ENCODE data around the gene HOXB9. TPM values are rescaled to one million over a fixed set of nuclear protein-coding genes. Genes with fewer than 3 reads are reported as not detected.

The HOXB9 gene
- polyA plus RNA-seq (2011; rRNA removed) (not detected in 2 replicates), polyA minus RNA-seq (2011; rRNA and poly(A)+ RNA removed) (not detected in 2 replicates)

DNA sequence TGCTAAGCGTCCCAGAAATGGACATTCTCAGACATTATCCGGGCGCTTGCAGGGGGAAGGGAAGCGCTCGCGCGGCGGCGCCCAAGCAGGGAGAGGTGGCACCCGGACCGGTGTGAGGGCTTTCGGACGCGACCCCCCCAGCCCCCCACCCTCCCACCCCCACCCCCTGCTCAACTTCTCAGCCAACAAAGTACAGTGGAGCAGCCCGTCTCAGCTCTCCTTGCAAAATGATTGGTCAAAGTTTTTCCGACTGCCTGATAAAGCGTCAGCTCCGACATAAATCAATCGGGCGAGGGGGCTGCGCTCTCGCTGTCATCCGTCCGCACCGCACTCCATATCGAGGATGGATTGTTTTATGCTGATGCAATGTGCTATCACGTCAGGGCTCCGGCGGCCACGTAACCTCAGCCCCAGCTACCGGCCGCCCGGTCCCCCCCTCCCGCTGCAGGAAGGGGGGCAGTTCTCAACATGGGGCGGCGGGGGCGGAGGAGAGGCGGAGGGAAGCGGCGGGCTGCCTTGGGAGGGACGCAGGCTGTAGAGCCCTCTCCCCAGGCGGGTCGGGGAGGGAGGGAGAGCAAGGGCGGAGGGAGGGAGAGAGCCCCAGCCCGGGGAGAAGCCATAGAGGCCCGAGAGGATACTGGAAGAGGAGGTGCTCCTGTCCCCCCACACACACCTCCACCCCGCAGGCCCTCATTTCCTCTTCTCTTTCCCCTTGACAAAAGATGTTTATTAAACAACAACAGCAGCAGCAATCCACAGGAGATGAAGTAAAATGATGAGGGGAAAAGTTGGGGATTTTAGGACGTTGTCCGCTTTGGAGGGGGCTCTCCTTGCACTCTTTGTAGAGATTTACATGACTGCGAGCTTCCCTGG is at the start of gene HOXB9:
Gene HOXB9 (minus strand): TSS at position 114 of the 873 bp plus-strand sequence. CDS start 89 bp downstream, at position 25.
- ChIA-PET CTCF (interaction anchor here (0.9 to 1.9 kb wide), 5 partner anchors 8 to 252 kb away, joined by 3 to 7 read pairs (median 4); no protein-coding TSS in a partner anchor), POLR2A (no interaction called here)
- no peak for DNase-seq (ENCODE audit: low read depth)
- TF ChIP-seq, protein P1, sequence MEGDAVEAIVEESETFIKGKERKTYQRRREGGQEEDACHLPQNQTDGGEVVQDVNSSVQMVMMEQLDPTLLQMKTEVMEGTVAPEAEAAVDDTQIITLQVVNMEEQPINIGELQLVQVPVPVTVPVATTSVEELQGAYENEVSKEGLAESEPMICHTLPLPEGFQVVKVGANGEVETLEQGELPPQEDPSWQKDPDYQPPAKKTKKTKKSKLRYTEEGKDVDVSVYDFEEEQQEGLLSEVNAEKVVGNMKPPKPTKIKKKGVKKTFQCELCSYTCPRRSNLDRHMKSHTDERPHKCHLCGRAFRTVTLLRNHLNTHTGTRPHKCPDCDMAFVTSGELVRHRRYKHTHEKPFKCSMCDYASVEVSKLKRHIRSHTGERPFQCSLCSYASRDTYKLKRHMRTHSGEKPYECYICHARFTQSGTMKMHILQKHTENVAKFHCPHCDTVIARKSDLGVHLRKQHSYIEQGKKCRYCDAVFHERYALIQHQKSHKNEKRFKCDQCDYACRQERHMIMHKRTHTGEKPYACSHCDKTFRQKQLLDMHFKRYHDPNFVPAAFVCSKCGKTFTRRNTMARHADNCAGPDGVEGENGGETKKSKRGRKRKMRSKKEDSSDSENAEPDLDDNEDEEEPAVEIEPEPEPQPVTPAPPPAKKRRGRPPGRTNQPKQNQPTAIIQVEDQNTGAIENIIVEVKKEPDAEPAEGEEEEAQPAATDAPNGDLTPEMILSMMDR (IDR thresholded peaks at IDR 0.05; ENCODE audit: insufficient read depth, low read depth, low read length), result no peak
- Histone ChIP-seq H3K4me3 (ENCODE audit: low read depth, low read length) (no peak within 1 kb of the TSS), H3K36me3 (ENCODE audit: control insufficient read depth, insufficient read depth, low read length) (no peaks in the 10 kb centered on the region), H3K27me3 (ENCODE audit: control insufficient read depth, insufficient read depth, low read length) (peaks cover 88% of the 10 kb centered on the region)

DNA sequence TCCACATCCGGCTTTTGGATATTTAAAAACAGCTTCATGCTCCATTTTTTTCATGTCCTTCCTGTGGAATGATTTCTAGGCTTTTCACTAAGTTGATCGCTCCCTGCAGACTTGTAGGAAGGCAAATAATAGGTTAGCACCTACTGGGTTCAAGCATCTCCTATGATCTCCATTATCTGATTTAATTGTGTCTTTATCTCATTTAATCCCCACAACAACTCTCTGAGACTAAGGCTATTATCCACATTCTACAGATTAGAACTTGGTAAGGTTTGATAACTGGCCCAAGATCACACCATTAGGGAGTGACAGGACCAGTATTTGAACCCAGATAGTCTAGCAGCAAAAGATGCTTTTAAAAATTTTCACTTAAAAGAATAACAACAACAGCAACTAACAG is 46.2 kb upstream of the HOXB9 start:
- Histone ChIP-seq H3K4me3 (ENCODE audit: low read depth, low read length) (no peak overlapping the region), H3K27me3 (ENCODE audit: control insufficient read depth, insufficient read depth, low read length) (peaks cover 10% of the 10 kb centered on the region), H3K36me3 (ENCODE audit: control insufficient read depth, insufficient read depth, low read length) (no peaks in the 10 kb centered on the region)
- ChIA-PET CTCF (interaction anchor here (0.6 to 9.2 kb wide), 35 partner anchors 9 to 557 kb away, joined by 3 to 87 read pairs (median 4); partner anchors contain the start of genes PRAC1 and PRAC2), POLR2A (no interaction called here)
- no peak for DNase-seq (ENCODE audit: low read depth)
- TF ChIP-seq, protein P1 (IDR thresholded peaks at IDR 0.05; ENCODE audit: insufficient read depth, low read depth, low read length), result no peak

DNA sequence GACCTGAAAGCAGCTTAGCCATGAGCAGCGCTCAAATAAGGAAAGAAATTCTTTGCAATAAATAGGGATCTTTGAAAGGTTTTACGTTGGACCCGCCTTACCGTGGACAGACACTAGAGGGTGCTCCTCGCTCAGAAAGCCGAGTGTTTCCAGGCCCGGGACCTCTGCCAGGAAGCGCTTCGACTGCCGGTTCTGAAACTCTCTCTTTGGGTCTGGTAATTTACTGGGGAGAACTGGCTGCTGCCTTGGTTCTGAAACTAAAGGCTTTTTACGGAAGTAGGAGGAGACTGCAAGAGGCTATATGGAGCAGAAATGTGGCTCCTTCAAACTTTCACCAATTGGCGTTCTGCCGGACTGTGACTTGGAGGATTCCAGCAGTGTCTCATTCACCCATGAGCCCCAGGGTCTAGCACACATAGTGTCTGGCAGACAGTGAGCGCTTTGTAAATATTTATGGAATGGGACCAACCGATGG is 45.6 kb upstream of the HOXB9 start:
- peak; percentile 13 for DNase-seq (ENCODE audit: low read depth)
- Histone ChIP-seq H3K36me3 (ENCODE audit: control insufficient read depth, insufficient read depth, low read length) (no peaks in the 10 kb centered on the region), H3K27me3 (ENCODE audit: control insufficient read depth, insufficient read depth, low read length) (peaks cover 7% of the 10 kb centered on the region; the same call in 1 of the 2 replicates), H3K4me3 (ENCODE audit: low read depth, low read length) (peak overlapping the region; percentile 28)
- ChIA-PET POLR2A (no interaction called here), CTCF (interaction anchor here (0.6 to 9.2 kb wide), 38 partner anchors 9 to 558 kb away, joined by 3 to 87 read pairs (median 4); partner anchors contain the start of genes PRAC1 and PRAC2)
- TF ChIP-seq, protein P1 (IDR thresholded peaks at IDR 0.05; ENCODE audit: insufficient read depth, low read depth, low read length), result peak; percentile 92

DNA sequence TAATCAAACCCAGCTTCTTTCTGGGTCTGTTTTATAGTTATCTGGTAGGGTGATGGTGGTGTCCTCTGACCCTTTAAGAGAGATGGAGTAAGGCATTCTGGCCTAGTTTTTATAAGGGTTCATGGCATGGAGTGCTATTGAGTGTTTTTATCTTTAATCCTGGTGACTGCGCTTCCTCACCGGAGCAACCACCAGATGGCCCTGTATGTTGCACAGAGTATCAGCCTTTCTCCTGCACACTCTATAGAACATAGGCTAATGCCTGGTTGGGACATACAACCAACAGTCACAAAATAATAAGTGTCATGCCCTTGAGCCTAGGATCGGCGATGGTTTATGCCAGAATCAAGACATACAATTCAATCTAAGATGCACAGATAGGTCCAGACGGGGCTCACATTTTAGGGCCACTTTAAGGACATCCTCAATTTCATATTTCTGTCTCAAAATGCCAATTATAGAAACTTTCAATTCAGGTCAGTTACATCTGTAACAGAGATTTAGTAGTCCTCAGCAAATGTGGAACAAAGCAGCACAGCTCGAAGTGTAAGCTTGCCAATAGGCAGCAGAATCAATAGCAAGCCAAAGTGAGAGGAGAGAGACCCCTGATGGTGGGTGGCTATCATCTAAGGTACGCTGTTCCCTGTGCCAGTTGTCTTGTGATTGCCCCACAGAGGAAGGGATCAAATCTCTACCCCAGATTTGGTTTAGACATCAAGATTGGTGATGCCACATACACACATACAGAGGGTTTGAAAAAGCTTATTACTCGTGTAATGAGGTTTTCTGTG is 37.2 kb upstream of the HOXB9 start:
- peaks cover 11% of the 10 kb centered on the region for H3K27me3 ChIP-seq (ENCODE audit: control insufficient read depth, insufficient read depth, low read length)

More for the DNA sequence above, 37.2 kb upstream of the HOXB9 start:
- ChIA-PET CTCF (interaction anchor here (1.4 to 2.2 kb wide), 3 partner anchors 8 to 216 kb away, joined by 6 to 10 read pairs (median 6); no protein-coding TSS in a partner anchor), POLR2A (no interaction called here)
- Histone ChIP-seq H3K36me3 (ENCODE audit: control insufficient read depth, insufficient read depth, low read length) (no peaks in the 10 kb centered on the region), H3K4me3 (ENCODE audit: low read depth, low read length) (no peak overlapping the region)
- no peak for DNase-seq (ENCODE audit: low read depth)
- TF ChIP-seq, protein P1 (IDR thresholded peaks at IDR 0.05; ENCODE audit: insufficient read depth, low read depth, low read length), result 0 out of 2 replicates have a peak, but pooled peaks have one; percentile 9

Data from BJ (cell line).